LNCaP clone FGC (cell line): ENCODE data around the gene CDK6.

ENCODE experiments used
- DNase-seq: peaks from one replicate; pipeline ENCODE4 v3.0.0-alpha.2; 2011; ENCODE audit warnings: low read depth
- H3K4me3 ChIP-seq: 2 replicates; pipeline ENCODE4 v1.5.1; 2011; ENCODE audit warnings: mild to moderate bottlenecking, low read depth, low read length, control low read depth
- TF ChIP-seq, protein P1 (sequence below): IDR thresholded peaks from 2 replicates; pipeline ENCODE4 v1.5.1; 2012; ENCODE audit warnings: mild to moderate bottlenecking; ENCODE audit not compliant: control insufficient read depth, insufficient read depth; ENCODE audit errors: extremely low read depth

Gene CDK6

DNA sequence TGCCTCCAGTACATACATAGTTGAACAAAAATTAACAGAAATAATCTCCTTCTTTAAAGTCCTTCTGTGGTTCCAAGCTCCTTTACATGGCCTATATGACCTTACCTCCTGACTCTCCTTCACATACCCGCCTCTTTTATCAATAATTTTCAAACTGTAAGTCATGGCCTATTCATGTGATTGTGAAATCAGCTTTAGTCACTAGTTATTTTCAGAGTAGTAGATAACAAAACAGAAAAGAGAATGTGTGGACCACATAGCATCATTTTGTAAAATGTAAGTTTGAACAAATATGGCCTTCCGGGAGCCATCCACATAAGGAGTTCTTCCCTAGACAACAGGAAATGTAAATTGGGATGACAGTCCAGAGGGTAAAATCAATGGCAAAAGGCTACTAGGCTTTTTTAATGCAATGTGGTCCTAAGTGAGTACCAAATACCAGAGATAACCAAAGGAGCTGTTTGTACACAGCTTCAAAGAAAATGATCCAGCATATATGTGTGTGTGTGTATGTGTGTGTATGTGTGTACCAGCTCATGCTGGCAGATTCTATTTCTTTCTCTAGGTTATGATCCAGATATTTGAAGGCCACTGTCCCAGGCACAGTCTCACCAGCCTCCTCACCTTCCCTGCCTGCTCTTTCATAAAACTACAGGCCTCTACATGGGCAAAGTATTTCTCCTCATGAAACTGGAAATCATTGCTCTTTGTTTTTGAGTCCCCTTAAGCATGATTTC, 233.9 kb downstream of the CDK6 start:
- TF ChIP-seq, protein P1, sequence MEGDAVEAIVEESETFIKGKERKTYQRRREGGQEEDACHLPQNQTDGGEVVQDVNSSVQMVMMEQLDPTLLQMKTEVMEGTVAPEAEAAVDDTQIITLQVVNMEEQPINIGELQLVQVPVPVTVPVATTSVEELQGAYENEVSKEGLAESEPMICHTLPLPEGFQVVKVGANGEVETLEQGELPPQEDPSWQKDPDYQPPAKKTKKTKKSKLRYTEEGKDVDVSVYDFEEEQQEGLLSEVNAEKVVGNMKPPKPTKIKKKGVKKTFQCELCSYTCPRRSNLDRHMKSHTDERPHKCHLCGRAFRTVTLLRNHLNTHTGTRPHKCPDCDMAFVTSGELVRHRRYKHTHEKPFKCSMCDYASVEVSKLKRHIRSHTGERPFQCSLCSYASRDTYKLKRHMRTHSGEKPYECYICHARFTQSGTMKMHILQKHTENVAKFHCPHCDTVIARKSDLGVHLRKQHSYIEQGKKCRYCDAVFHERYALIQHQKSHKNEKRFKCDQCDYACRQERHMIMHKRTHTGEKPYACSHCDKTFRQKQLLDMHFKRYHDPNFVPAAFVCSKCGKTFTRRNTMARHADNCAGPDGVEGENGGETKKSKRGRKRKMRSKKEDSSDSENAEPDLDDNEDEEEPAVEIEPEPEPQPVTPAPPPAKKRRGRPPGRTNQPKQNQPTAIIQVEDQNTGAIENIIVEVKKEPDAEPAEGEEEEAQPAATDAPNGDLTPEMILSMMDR, result no peak

DNA sequence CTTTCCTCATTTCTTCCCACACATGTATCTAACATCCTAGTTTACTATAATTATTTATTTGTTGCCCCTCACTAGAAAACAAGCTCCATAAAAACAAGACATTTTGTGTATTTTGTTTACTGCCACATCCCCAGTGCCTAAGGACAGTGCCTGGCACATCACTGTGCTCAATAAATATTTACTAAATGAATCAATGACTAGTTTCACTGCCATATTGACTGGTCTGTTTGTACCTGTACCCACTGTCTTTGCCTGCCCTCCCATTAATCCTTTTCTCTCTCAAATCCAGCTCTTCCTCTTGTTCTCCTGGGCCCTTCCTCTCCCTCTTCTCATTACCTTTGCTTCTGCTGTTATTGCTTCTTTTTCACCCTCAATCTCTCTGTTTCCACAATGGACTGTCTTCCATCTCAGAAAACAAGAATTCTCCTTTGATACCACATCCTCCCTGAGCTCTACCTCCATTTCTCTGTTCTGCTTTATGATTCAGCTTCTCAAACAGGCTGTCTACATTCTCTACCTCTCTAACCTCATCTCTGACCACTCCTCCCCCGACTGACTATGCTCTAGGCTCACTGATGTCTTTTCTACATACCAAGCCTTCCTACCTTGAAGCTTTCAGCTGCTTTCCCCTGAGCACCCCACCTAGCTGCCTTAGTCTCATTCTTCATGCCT, 237.9 kb downstream of the CDK6 start:
- no peak for DNase-seq
- no peak overlapping the region for H3K4me3 ChIP-seq
- TF ChIP-seq, protein P1, result no peak

More for the DNA sequence above, 233.9 kb downstream of the CDK6 start:
- no peak overlapping the region for H3K4me3 ChIP-seq
- no peak for DNase-seq

DNA sequence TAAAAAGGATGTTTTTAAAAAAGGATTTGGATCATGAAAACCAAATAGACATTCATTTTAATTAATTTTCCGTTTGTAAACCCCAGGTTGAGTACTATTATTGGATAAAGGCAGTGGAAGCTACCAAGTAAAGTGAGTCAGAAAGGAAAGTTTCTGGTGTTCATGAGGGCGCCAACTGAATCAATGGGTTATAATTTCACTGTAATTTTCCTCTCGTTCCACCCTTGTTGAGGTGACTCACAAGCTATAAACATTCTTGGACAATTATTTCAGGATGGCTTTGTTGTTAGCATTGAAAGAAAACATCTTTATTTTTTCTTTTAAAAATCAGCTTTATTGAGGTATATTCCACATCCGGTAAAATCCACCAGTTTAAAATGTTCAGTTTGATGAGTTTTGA, 241.1 kb downstream of the CDK6 start:
- no peak for DNase-seq
- H3K4me3 ChIP-seq, result no peak overlapping the region
- TF ChIP-seq, protein P1, result no peak

DNA sequence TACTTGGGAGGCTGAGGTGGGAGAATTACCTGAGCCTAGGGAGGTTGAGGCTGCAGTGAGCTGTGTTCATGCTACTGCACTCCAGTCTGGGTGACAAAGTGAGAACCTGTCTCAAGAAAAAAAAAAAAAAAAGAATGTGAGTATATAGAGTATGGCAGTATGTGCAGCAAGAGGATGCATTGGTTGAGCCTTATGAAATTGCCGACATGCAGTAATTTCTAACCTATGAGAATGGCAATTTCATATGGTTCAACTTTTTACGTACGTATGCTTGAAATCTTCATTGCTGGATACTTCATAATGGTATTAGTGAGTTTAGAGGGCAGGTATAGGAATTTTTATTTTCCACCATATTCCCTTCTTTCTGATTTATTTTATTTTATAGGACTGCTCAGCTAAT, 241.6 kb downstream of the CDK6 start:
- H3K4me3 ChIP-seq, result no peak overlapping the region
- TF ChIP-seq, protein P1, result no peak

DNA sequence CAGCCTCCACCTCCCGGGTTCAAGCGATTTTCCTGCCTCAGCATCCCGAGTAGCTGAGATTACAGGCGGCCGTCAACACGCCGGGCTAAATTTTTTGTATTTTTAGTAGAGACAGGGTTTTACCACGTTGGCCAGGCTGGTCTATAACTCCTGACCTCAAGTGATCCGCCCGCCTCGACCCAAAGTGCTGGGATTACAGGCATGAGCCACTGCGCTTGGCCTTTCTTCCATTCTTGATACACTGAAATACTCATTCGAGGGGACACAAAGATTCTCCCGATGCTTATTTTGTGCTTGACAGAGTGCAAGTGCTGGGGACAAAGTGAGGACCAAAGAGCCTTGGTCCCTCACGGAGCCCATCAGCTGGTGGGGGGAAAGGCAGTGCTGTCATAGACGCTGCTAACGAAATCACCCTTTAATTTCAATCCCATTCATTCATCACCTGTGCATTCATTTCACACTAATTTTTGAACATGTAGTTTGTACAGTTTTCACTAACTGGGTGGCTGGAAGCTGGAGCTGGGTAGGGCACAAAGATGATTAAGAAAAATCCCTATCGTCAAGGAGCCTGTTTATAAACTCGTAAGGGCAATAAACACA, 245.6 kb downstream of the CDK6 start:
- H3K4me3 ChIP-seq, result peak overlapping the region; percentile 96
- TF ChIP-seq, protein P1, result no peak
- DNase-seq, result no peak

More for the DNA sequence above, 241.6 kb downstream of the CDK6 start:
- DNase-seq, result no peak

DNA sequence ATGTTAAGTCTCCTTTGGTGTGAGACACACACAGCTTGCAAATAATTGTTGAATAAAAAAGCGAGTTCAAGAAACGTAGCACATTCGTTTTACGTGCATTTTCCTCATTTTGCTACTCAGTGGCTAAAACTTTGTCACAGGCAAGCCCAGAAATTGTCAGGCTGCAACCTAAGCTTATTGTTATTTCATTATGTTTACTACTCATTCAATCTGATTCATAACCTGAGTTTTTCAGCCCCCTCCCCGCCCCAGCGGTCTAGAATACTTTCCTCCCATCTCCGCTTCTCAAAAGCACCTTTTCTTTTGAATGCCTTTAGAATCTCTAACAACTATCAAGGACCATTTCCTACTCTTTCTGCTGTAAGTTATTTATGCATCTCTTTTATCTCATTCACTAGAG, 247.3 kb downstream of the CDK6 start:
- TF ChIP-seq, protein P1, result no peak
- H3K4me3 ChIP-seq, result peak overlapping the region; percentile 96
- DNase-seq, result no peak

DNA sequence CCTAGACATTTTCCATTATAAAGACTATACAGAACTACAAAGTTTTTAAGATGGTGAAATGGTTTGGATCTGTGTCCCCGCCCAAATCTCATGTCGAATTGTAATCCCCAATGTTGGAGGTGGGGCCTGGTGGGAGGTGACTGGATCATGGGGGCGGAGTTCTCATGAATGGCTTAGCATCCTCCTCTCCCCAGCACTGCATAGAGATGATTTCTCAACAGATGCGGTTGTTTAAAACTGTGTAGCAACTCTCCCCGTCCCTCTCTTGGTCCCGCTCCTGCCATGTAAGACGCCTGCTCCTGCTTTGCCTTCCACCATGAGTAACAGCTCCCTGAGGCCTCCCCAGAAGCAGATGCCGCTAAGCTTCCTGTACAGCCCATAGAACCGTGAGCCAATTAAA, 247.8 kb downstream of the CDK6 start:
- no peak for DNase-seq
- H3K4me3 ChIP-seq, result peak overlapping the region; percentile 96
- TF ChIP-seq, protein P1, result no peak
